Kidney capillary endothelial cell (primary cell): ENCODE results near the gene DENND10.
"Not testable (repeated sequence)": the region's sequence is repeated elsewhere in the genome, so short reads cannot be mapped to it uniquely, and the experiment has no call there.

Experiments
- DNase-seq: peaks from one replicate; pipeline ENCODE4 v3.0.0-alpha.2; 2018; ENCODE audit warnings: low spot score

The DENND10 gene

DNA sequence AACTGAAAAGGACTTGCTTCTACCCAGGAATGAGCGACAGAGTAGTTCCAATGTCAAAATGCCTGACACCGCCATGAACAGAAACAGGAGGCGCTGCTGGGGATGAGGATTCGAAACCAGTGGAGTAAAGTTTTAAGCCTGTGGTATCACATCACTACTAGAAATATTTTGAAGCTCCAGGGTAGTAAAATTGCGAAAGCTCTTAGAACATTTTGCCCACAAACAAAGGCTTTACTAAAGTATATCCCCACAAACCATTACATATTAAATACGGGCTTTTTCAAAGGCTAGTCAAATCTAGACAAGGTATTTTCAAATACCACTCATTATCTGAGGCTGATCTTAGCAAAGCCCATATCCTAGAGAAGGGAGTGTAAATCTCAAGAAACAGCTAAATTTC, 72.3 kb downstream of the DENND10 start:
- DNase-seq = no peak

DNA sequence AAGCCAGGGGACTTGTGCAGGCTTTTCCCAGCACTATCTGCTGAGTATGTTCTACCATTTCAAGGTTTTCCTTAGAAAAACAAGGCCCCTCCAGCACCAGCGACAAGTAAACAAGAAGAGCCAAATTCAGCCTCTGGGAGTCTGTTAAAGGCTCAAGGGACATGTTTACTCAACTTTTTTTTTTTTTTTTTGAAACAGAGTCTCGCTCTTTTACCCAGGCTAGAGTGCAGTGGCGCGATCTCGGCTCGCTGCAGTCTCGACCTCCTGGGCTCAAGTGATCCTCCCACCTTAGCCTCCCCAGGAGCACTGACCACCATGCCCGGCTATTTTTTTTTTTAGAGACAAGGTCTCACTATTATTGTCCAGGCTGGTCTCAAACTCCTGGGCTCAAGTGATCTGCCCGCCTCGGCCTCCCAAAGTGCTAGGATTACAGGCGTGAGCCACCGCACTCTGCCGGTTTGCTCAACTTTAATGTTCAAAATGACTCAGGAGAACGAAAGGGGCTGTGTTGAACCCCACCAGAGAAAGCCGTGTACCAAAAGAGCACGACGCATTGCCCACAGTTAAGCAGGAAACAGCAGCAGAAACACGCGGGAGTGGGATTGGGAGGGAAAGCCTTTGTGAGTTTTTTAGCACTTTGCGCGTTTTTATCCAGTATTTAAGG, 73.9 kb downstream of the DENND10 start:
- no peak for DNase-seq

- DNase-seq = peak; percentile 85
Observed at GRCh38 chr10:119178372-119179119, 74.6 kb downstream of the DENND10 start, which contains the start of gene PRDX3. Gene PRDX3 (minus strand): TSS chr10:119178812. CDS start chr10:119178790, 22 bp downstream.

DNA sequence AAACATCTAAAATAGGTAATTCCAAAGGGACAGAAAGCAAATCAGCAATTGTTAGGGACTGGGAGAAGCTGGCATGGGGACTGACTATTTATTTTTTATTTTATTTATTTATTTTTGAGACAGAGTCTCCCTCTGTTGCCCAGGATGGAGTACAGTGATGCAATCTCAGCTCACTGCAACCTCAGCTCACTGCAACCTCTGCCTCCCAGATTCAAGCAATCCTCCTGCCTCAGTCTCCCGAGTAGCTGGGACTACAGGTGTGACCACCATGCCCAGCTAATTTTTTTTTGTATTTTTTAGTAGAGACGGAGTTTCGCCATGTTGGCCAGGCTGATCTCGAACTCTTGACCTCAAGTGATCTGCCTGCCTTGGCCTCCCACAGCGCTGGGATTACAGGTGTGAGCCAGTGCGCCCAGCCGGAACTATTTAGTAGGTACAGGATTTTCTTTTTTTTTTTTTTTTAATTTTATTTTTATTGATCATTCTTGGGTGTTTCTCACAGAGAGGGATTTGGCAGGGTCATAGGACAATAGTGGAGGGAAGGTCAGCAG, 77.0 kb downstream of the DENND10 start:
- not testable (repeated sequence) for DNase-seq

- no peak for DNase-seq
Observed at GRCh38 chr10:119183664-119184412, 79.9 kb downstream of the DENND10 start.
